AG04449 (cell line): ENCODE measurements around the gene ADGRA3.

Experiments
- CTCF ChIA-PET: fragments of 350-600 bp; formaldehyde crosslinking; extraction: SDS; loops from one replicate; lab custom pipeline; 2021; ENCODE audit warnings: antibody characterized with exemption; lab: Yijun Ruan, JAX
- POLR2A ChIA-PET: fragments of 400-600, 350-600 bp; formaldehyde crosslinking; extraction: SDS; loops from one replicate; lab custom pipeline; 2020; ENCODE audit warnings: antibody characterized with exemption, inconsistent platforms; lab: Yijun Ruan, JAX
- DNase-seq: peaks from one replicate; pipeline ENCODE4 v3.0.0-alpha.2; 2010; ENCODE audit warnings: low read depth, low spot score
- H3K4me3 ChIP-seq: 2 replicates; pipeline ENCODE4 v1.5.1; 2011; ENCODE audit warnings: low read depth, mild to moderate bottlenecking, control low read depth, low read length
- TF ChIP-seq, protein P1 (sequence below): IDR thresholded peaks from one replicate; pipeline ENCODE4 v1.5.1; 2011; ENCODE audit warnings: mild to moderate bottlenecking, moderate library complexity, low read length, control low read depth, inconsistent platforms; ENCODE audit not compliant: insufficient read depth; ENCODE audit errors: missing control alignments

ADGRA3 gene, protein sequence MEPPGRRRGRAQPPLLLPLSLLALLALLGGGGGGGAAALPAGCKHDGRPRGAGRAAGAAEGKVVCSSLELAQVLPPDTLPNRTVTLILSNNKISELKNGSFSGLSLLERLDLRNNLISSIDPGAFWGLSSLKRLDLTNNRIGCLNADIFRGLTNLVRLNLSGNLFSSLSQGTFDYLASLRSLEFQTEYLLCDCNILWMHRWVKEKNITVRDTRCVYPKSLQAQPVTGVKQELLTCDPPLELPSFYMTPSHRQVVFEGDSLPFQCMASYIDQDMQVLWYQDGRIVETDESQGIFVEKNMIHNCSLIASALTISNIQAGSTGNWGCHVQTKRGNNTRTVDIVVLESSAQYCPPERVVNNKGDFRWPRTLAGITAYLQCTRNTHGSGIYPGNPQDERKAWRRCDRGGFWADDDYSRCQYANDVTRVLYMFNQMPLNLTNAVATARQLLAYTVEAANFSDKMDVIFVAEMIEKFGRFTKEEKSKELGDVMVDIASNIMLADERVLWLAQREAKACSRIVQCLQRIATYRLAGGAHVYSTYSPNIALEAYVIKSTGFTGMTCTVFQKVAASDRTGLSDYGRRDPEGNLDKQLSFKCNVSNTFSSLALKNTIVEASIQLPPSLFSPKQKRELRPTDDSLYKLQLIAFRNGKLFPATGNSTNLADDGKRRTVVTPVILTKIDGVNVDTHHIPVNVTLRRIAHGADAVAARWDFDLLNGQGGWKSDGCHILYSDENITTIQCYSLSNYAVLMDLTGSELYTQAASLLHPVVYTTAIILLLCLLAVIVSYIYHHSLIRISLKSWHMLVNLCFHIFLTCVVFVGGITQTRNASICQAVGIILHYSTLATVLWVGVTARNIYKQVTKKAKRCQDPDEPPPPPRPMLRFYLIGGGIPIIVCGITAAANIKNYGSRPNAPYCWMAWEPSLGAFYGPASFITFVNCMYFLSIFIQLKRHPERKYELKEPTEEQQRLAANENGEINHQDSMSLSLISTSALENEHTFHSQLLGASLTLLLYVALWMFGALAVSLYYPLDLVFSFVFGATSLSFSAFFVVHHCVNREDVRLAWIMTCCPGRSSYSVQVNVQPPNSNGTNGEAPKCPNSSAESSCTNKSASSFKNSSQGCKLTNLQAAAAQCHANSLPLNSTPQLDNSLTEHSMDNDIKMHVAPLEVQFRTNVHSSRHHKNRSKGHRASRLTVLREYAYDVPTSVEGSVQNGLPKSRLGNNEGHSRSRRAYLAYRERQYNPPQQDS (N-terminal part only)

GRCh38 chr4:22515888-22516541 lies at the start of gene ADGRA3:
ADGRA3 (minus strand) TSS chr4:22516066; CDS start chr4:22515784, 282 bp downstream.
- ChIA-PET POLR2A (no interaction called here), CTCF (interaction anchor here (1.4 kb wide), 1 partner anchor 106 kb away, joined by 3 read pairs; no protein-coding TSS in a partner anchor)
- DNase-seq: no peak
- TF ChIP-seq, protein P1, sequence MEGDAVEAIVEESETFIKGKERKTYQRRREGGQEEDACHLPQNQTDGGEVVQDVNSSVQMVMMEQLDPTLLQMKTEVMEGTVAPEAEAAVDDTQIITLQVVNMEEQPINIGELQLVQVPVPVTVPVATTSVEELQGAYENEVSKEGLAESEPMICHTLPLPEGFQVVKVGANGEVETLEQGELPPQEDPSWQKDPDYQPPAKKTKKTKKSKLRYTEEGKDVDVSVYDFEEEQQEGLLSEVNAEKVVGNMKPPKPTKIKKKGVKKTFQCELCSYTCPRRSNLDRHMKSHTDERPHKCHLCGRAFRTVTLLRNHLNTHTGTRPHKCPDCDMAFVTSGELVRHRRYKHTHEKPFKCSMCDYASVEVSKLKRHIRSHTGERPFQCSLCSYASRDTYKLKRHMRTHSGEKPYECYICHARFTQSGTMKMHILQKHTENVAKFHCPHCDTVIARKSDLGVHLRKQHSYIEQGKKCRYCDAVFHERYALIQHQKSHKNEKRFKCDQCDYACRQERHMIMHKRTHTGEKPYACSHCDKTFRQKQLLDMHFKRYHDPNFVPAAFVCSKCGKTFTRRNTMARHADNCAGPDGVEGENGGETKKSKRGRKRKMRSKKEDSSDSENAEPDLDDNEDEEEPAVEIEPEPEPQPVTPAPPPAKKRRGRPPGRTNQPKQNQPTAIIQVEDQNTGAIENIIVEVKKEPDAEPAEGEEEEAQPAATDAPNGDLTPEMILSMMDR: no peak
- H3K4me3 ChIP-seq: peak within 1 kb of the TSS; percentile 76

DNA sequence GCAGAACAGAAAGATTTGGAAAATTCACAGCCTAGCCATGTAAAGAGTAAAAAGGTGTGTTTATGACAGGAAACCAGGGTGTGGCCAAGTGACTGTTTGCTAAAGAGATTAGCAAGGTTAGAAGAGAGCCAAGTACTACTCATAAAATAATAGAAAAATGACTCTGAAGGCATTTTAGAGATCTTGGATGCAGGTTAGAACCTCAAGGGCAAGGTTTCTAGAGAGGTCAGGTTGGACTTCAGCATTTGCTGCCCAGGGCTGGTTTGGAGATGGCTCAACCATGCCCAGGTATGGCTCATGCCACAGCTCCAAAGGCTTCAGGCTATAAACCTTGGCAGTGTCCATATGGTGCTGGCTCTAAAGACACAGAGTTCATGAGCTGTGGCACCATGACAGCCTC lies 40.6 kb upstream of the ADGRA3 start:
- TF ChIP-seq, protein P1: no peak
- CTCF ChIA-PET: no interaction called here
- DNase-seq: no peak
- H3K4me3 ChIP-seq: no peak overlapping the region
- POLR2A ChIA-PET: no interaction called here

GRCh38 chr4:22554670-22555069 lies 38.8 kb upstream of the ADGRA3 start:
- DNase-seq: no peak
- ChIA-PET POLR2A (no interaction called here), CTCF (no interaction called here)
- H3K4me3 ChIP-seq: no peak overlapping the region
- TF ChIP-seq, protein P1: no peak

- DNase-seq: no peak
- TF ChIP-seq, protein P1: no peak
- CTCF ChIA-PET: interaction anchor here (0.7 kb wide), 1 partner anchor 763 kb away, joined by 3 read pairs; no protein-coding TSS in a partner anchor
- H3K4me3 ChIP-seq: no peak overlapping the region
- POLR2A ChIA-PET: no interaction called here
Observed at GRCh38 chr4:22553560-22553959, 37.7 kb upstream of the ADGRA3 start.

GRCh38 chr4:22552812-22553211 lies 36.9 kb upstream of the ADGRA3 start:
- CTCF ChIA-PET: no interaction called here
- TF ChIP-seq, protein P1: no peak
- no peak overlapping the region for H3K4me3 ChIP-seq
- POLR2A ChIA-PET: no interaction called here
- no peak for DNase-seq
